ENCODE data around the gene HRH1.

DNA sequence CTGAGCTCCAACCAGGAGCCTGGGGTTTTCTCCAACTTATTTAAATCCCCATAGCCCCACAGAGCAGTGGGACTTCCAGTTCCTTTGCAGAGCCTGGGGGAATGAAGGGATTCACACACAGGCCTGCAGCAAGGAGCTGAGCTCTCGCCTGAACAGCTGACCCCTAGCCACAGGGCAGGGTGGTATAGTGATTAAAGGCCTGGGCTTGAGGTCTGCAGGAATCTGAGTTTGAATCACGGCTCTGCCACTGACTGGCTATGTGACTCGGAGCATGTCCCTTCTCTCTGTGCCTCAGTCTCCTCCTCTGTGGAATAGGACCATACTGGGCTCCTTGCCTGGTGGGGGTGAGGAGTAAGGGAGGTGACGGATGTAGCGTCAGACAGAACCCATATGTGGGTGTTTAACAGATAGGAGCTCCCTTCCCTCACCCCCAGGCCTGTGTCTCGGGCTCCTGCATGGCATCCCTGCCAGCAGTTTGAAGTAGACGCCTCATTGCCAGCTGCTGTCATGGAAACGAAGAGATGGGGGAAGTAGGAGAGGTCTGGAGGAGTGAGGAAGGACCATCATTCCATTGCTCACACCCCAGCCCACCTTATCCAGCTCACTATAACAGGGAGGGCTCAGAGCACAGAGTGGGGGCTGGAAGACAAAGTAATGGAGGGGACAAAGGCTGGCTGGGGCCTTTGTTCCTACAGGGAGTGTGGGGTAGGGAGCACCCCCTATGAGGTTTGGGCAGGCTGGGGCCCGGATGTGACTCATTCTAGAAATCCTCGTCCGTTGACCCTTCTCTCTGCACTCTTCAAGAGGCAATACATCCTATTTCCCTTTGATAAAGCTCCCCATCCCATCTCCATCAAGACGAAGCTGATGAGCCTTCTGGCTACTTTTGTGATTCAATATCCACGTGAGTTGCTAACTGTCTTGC is 14.8 kb downstream of the HRH1 start:
- TF ChIP-seq, protein P1, sequence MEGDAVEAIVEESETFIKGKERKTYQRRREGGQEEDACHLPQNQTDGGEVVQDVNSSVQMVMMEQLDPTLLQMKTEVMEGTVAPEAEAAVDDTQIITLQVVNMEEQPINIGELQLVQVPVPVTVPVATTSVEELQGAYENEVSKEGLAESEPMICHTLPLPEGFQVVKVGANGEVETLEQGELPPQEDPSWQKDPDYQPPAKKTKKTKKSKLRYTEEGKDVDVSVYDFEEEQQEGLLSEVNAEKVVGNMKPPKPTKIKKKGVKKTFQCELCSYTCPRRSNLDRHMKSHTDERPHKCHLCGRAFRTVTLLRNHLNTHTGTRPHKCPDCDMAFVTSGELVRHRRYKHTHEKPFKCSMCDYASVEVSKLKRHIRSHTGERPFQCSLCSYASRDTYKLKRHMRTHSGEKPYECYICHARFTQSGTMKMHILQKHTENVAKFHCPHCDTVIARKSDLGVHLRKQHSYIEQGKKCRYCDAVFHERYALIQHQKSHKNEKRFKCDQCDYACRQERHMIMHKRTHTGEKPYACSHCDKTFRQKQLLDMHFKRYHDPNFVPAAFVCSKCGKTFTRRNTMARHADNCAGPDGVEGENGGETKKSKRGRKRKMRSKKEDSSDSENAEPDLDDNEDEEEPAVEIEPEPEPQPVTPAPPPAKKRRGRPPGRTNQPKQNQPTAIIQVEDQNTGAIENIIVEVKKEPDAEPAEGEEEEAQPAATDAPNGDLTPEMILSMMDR (IDR thresholded peaks at IDR 0.05) = no peak
- no peak for TF ChIP-seq POLR2A (IDR thresholded peaks at IDR 0.05)

All from esophagus squamous epithelium (tissue), 4 donors.